GM21447 (cell line): ENCODE measurements around the gene ZNF200.
"Not testable (repeated sequence)": the region's sequence is repeated elsewhere in the genome, so short reads cannot be mapped to it uniquely, and the experiment has no call there.

Experiments used
- ATAC-seq: cut with Tn5 transposase; IDR thresholded peaks from one replicate; pipeline ENCODE4 v1.9.1; 2021; ENCODE audit not compliant: unreplicated experiment

The ZNF200 gene, protein sequence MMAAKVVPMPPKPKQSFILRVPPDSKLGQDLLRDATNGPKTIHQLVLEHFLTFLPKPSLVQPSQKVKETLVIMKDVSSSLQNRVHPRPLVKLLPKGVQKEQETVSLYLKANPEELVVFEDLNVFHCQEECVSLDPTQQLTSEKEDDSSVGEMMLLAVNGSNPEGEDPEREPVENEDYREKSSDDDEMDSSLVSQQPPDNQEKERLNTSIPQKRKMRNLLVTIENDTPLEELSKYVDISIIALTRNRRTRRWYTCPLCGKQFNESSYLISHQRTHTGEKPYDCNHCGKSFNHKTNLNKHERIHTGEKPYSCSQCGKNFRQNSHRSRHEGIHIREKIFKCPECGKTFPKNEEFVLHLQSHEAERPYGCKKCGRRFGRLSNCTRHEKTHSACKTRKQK

GRCh38 chr16:3234857-3235561 lies at the start of gene ZNF200:
ZNF200 (minus strand) TSS chr16:3235158; CDS start chr16:3233755, 1,403 bp downstream.
- peak; percentile 91 for ATAC-seq

- no peak for ATAC-seq
Measured at GRCh38 chr16:3283543-3284447, 48.8 kb upstream of the ZNF200 start.

DNA sequence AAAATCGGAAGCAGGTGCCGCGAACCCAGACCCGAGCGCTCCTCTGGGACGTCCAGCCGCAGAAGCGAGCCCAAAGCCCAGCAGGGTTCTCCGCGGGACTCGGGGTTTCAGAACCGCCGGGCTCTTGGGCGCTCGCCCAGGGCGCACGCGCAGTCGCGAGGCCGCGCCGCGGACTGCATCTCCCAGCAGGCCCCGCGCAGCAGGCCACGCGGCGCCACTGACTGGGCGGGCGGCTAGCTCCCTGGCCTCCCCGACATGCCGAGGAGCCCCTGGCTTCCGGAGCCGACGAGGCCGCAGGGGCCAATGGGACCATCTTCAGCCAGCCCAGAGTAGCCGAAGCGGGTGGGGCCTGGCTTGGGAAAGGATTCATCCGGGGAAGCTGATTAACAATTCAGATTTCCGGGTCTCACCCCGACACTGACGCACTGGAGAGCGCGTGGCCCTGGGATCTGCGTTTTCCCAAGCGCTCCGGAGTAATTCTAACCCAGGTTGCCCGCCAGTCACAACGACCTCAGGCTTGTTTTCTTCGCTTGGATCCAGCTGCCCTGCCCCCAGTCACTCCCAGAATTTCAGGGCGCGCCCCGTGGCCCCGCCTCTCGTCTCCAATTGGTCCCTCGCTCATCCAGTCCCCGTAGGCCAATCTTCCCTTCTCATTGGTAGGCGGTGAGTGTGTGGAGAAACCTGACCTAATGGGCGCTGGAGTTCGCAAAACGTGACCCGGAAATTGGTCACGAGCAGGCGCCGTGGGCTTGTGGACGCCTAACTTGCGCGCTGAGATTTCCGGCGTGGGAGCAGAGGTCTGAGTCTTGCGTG lies 48.0 kb upstream of the ZNF200 start, which contains the start of gene ZNF263:
Gene ZNF263 (plus strand): TSS at position 762 of the 813 bp plus-strand sequence. CDS start 328 bp downstream, outside the sequence.
- peak; percentile 84 for ATAC-seq

DNA sequence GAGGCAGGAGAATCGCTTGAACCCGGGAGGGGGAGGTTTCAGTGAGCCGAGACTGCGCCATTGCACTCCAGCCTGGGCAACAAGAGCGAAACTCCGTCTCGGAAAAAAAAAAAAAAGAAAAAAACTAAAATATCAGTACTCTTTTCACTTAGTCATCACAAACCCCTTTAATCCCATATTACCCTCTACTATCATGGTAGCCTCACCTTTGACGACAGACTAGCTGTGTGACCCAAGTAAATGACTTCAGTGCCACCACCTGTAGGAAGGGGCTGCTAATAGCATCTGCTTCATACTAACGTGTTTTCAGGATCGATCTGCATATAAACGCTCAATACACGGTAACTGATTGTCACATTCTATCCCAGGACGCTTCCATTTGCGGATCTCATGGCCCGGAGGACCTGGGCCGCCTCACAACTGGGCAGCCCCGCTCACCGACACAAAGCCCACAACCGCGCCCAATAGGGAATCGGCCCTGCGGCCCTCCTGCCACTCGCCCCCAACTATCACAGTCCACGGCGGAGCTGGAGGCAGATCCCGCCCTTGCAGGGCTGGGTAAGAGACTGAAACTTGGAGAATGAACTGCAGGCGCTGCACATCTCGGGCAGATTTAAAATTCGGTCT lies 47.3 kb upstream of the ZNF200 start:
- peak; percentile 21 for ATAC-seq

DNA sequence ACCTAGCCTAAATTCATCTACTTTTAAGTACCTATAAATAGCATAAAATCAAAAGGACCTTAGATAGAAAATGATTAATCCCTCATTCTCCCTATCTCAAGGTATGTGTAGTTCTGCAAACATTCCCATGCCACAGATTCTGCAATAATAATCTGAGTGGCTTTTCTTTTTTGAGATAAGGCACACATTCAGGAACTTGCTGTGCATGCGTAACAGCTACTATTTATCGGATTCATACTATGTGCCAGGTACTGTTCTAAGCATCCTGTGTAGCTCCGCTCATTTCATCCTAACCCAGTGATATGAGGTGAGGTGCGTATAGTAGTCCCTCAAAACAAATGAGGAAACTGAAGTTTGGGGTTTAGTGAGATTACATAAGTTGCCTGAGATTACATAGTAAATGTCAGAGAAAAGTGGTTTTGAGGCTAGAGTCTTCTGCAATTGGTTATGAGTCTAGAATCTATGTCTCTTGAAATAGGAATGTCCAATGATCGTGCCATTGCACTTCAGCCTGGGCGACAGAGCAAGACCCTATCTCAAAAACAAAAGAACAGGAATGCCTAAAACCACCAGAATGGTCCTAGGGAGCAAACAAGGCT lies 46.4 kb upstream of the ZNF200 start:
- ATAC-seq = no peak

GRCh38 chr16:3276679-3277078 lies 41.7 kb upstream of the ZNF200 start:
- ATAC-seq = no peak

- no peak for ATAC-seq
Measured at GRCh38 chr16:3274947-3275346, 40.0 kb upstream of the ZNF200 start.

- no peak for ATAC-seq
Measured at GRCh38 chr16:3274490-3274889, 39.5 kb upstream of the ZNF200 start.

- ATAC-seq = not testable (repeated sequence)
Measured at GRCh38 chr16:3271281-3271680, 36.3 kb upstream of the ZNF200 start.

DNA sequence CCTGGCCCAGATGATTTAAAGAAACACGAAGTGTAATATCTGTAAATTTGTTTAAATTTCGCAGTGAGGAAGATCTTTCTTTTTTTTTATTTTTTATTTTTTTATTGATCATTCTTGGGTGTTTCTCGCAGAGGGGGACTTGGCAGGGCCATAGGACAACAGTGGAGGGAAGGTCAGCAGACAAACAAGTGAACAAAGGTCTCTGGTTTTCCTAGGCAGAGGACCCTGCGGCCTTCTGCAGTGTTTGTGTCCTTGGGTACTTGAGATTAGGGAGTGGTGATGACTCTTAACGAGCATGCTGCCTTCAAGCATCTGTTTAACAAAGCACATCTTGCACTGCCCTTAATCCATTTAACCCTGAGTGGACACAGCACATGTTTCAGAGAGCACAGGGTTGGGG lies 35.8 kb upstream of the ZNF200 start:
- not testable (repeated sequence) for ATAC-seq

DNA sequence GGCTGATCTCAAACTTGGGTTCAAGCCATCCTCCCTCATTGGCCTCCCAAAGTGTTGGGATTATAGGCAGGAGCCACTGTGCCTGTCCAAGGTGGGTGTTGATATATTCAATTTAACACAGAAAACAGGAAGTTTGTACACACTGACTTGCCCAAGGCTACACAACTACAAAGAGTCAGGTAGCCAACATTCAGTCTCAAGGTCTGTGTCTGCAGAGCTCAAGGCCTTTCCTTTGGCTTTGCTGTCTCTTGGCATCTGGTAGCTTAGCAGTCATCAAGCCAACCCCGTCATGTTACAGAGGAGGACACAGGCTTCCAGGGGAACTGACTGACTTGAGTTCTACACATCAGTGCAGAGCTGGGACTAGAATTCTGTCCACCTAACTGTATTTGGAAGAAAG lies 33.3 kb upstream of the ZNF200 start:
- no peak for ATAC-seq

- no peak for ATAC-seq
Measured at GRCh38 chr16:3266873-3267537, 32.0 kb upstream of the ZNF200 start.

GRCh38 chr16:3264137-3265036 lies 29.4 kb upstream of the ZNF200 start:
- ATAC-seq = peak; percentile 84

GRCh38 chr16:3262517-3262916 lies 27.6 kb upstream of the ZNF200 start:
- no peak for ATAC-seq

DNA sequence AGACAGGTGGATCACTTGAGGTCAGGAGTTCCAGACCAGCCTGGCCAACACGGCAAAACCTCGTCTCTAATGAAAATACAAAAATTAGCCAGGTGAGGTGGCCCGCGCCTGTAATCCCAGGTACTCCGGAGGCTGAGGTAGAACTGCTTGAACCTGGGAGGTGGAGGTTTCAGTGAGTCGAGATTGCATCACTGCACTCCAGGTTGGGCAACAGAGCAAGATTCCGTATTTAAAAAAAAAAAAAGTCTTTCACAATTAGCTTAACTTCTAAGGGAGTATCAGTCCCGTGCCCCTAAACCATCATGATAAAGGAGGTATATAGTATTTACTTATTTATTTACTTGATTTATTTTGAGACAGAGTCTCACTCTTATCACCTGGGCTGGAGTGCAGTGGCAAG lies 24.9 kb upstream of the ZNF200 start:
- ATAC-seq = no peak

- ATAC-seq = no peak
Measured at GRCh38 chr16:3256866-3257465, 22.0 kb upstream of the ZNF200 start.

DNA sequence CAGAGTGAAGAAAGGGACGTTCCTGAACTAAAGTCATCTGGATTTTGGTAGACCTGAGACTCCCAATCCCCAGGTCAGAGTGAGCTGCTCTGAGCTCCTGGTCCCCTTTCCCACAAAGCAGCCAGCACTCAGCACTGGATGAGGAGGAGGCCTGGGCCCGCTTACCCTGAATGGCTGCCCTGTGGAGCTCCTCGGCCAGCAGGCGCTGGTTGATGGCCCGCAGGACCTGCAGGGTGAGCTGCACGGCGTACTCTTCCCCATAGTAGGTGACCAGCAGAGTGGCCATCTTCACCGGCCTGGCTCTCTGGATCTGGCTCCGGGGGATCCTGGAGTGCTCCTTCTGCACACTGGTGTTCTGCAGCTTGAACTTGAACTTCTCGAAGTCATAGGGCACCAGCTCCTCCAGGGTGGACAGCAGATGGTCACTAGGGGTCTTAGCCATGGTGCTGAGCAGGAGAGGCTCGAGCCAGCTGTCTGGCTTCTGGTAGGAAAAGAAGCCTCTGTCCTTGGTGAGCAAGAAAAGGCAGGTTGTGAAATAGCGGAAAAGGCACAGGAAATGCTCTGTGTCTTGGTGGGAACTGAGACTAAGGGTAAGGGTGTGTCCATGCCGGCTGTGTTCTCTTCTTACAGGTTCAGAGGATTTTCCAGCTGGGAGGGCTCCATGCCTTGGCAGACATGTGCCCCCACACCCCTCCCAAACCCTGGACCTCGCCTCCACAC lies 21.3 kb upstream of the ZNF200 start, which contains the start of gene MEFV:
Gene MEFV (minus strand): TSS at position 488 of the 720 bp plus-strand sequence. CDS start 46 bp downstream, at position 442.
- no peak for ATAC-seq
